Tibial nerve (tissue), 4 donors: ENCODE results near the gene ZNF335.

Source experiments
- EP300 ChIP-seq, 2 donors: sonication (generic); formaldehyde crosslinking; IDR thresholded peaks; one replicate each; pipeline ENCODE4 v1.6.1; 2017; ENCODE audit warnings: antibody characterized with exemption in 2 of 2, mild to moderate bottlenecking in 1 of 2
- POLR2A ChIP-seq, 2 donors: fragments of 450-650 bp; IDR thresholded peaks; one replicate each; pipeline ENCODE4 v1.6.1; 2017; ENCODE audit warnings: antibody characterized with exemption in 2 of 2, mild to moderate bottlenecking in 2 of 2, moderate library complexity in 2 of 2
- TF ChIP-seq, protein P1 (sequence below), 5 experiments: fragments of 200-600 bp in 3 of 5; fragments of 450-650 bp in 2 of 5; sonication (generic) in 3 of 5; IDR thresholded peaks; one replicate each; pipeline ENCODE4 v1.5.1; 2016 to 2019; ENCODE audit warnings: antibody characterized with exemption in 5 of 5, mild to moderate bottlenecking in 3 of 5, moderate library complexity in 2 of 5

DNA sequence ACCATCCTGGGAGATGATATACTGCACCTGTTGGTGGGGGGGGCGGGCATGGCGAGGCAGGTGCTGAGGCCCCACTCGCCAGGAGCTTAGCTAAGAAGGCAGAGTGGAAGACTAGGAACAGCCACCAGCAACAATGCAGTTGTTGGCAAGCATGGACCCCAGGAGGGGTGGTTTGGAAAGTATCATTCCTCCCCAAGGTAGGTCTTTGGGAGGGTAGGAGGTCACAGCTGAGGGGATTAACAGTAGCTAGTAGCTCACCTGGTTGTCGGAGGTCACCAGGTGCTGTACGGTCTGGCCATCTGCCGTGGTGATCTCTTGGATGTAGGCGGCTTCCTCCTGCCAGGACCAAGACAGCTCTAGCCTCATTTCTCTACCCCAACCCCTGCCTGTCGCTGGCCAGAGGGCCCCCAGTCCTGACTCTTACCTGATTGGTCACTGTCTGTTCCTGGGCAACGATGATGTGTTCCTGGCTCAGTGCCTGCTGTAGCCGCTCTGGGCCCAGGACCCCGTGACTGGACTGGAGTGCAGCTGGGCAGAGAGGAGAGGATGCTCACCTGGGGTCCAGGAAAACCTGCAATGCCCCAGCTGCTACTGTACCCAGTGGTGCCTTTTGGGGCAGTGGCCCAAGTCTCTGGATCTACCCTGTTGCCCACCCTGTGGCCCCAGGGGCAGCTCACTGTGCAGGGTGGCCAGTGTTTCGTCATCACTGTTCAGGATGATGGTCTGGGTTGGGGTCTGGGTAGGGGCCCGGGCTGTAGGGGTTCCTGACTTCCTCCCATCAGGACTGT, 22.3 kb downstream of the ZNF335 start:
- TF ChIP-seq, protein P1, sequence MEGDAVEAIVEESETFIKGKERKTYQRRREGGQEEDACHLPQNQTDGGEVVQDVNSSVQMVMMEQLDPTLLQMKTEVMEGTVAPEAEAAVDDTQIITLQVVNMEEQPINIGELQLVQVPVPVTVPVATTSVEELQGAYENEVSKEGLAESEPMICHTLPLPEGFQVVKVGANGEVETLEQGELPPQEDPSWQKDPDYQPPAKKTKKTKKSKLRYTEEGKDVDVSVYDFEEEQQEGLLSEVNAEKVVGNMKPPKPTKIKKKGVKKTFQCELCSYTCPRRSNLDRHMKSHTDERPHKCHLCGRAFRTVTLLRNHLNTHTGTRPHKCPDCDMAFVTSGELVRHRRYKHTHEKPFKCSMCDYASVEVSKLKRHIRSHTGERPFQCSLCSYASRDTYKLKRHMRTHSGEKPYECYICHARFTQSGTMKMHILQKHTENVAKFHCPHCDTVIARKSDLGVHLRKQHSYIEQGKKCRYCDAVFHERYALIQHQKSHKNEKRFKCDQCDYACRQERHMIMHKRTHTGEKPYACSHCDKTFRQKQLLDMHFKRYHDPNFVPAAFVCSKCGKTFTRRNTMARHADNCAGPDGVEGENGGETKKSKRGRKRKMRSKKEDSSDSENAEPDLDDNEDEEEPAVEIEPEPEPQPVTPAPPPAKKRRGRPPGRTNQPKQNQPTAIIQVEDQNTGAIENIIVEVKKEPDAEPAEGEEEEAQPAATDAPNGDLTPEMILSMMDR (IDR thresholded peaks at IDR 0.05), result no peak
- peak in 1 of 2 donors; percentile 21 for TF ChIP-seq EP300 (IDR thresholded peaks at IDR 0.05)
- no peak for TF ChIP-seq POLR2A (IDR thresholded peaks at IDR 0.05)
